ENCODE measurements around the gene SYT14.

The SYT14 gene

GRCh38 chr1:210214573-210215409 is 276.8 kb downstream of the SYT14 start:
- no peak for DNase-seq (ENCODE audit: low read depth)
- no peak for TF ChIP-seq CTCF (IDR thresholded peaks at IDR 0.05; ENCODE audit: control insufficient read depth, insufficient read depth, low read depth, low read length, missing control alignments)

GRCh38 chr1:210217482-210217881 is 279.5 kb downstream of the SYT14 start:
- H3K4me3 ChIP-seq (ENCODE audit: control insufficient read depth, low read depth, low read length): no peak overlapping the region
- no peak for TF ChIP-seq CTCF (IDR thresholded peaks at IDR 0.05; ENCODE audit: control insufficient read depth, insufficient read depth, low read depth, low read length, missing control alignments)
- no peak for DNase-seq (ENCODE audit: low read depth)

More at GRCh38 chr1:210214573-210215409, 276.8 kb downstream of the SYT14 start:
- no peak overlapping the region for H3K4me3 ChIP-seq (ENCODE audit: control insufficient read depth, low read depth, low read length)

GRCh38 chr1:210218047-210218446 is 280.0 kb downstream of the SYT14 start:
- no peak for TF ChIP-seq CTCF (IDR thresholded peaks at IDR 0.05; ENCODE audit: control insufficient read depth, insufficient read depth, low read depth, low read length, missing control alignments)
- DNase-seq (ENCODE audit: low read depth): no peak
- H3K4me3 ChIP-seq (ENCODE audit: control insufficient read depth, low read depth, low read length): no peak overlapping the region

All from AG09309 (cell line).